HEK293T (cell line): ENCODE results near the gene GALNT18.

Source experiments
- CTCF ChIA-PET: fragments of 350-600 bp; formaldehyde crosslinking; extraction: SDS; loops from one replicate; lab custom pipeline; 2021; ENCODE audit warnings: antibody characterized with exemption, inconsistent platforms; lab: Yijun Ruan, JAX
- POLR2A ChIA-PET: fragments of 350-600 bp; formaldehyde crosslinking; extraction: SDS; loops from one replicate; lab custom pipeline; 2020; ENCODE audit warnings: antibody characterized with exemption, inconsistent platforms; lab: Yijun Ruan, JAX
- DNase-seq: peaks from one replicate; pipeline ENCODE4 v3.0.0; 2012; ENCODE audit warnings: mixed read lengths; ENCODE audit errors: extremely low spot score
- ARNT ChIP-seq: fragments of 450-650 bp; IDR thresholded peaks from 2 replicates; pipeline ENCODE4 v1.6.1; 2017; ENCODE audit warnings: mild to moderate bottlenecking
- BHLHE40 ChIP-seq: fragments of 450-650 bp; IDR thresholded peaks from 2 replicates; pipeline ENCODE4 v1.6.1; 2016; ENCODE audit warnings: mild to moderate bottlenecking, moderate library complexity, borderline replicate concordance
- CTBP1 ChIP-seq: fragments of 450-650 bp; IDR thresholded peaks from 2 replicates; pipeline ENCODE4 v1.6.1; 2016; ENCODE audit warnings: borderline replicate concordance
- ELF4 ChIP-seq: fragments of 450-650 bp; IDR thresholded peaks from 2 replicates; pipeline ENCODE4 v1.6.1; 2017; ENCODE audit warnings: antibody characterized with exemption
- FOXA1 ChIP-seq: fragments of 450-650 bp; IDR thresholded peaks from 2 replicates; pipeline ENCODE4 v1.6.1; 2016; ENCODE audit warnings: mild to moderate bottlenecking
- FOXK2 ChIP-seq: fragments of 450-650 bp; IDR thresholded peaks from 2 replicates; pipeline ENCODE4 v1.6.1; 2016; ENCODE audit warnings: mild to moderate bottlenecking
- FOXM1 ChIP-seq: fragments of 450-650 bp; IDR thresholded peaks from 2 replicates; pipeline ENCODE4 v1.6.1; 2017; ENCODE audit warnings: mild to moderate bottlenecking, borderline replicate concordance
- HDGF ChIP-seq: fragments of 450-650 bp; IDR thresholded peaks from 2 replicates; pipeline ENCODE4 v1.6.1; 2017; ENCODE audit warnings: antibody characterized with exemption, borderline replicate concordance
- L3MBTL2 ChIP-seq: fragments of 450-650 bp; conservative IDR thresholded peaks from 2 replicates; pipeline ENCODE4 v1.6.1; 2016; ENCODE audit warnings: mild to moderate bottlenecking
- LEF1 ChIP-seq: fragments of 450-650 bp; IDR thresholded peaks from 2 replicates; pipeline ENCODE4 v1.6.1; 2017; ENCODE audit warnings: mild to moderate bottlenecking, borderline replicate concordance
- NFRKB ChIP-seq: fragments of 450-650 bp; IDR thresholded peaks from 2 replicates; pipeline ENCODE4 v1.6.1; 2016; ENCODE audit warnings: mild to moderate bottlenecking, moderate library complexity
- SP1 ChIP-seq: fragments of 450-650 bp; IDR thresholded peaks from 2 replicates; pipeline ENCODE4 v1.6.1; 2017
- SUZ12 ChIP-seq: fragments of 450-650 bp; IDR thresholded peaks from 2 replicates; pipeline ENCODE4 v1.6.1; 2016; ENCODE audit warnings: mild to moderate bottlenecking
- TARDBP ChIP-seq: fragments of 450-650 bp; IDR thresholded peaks from 2 replicates; pipeline ENCODE4 v1.6.1; 2016
- ZNF384 ChIP-seq: fragments of 450-650 bp; IDR thresholded peaks from 2 replicates; pipeline ENCODE4 v1.6.1; 2016
- TF ChIP-seq, protein P1 (sequence below): fragments of 450-650 bp; IDR thresholded peaks from 2 replicates; pipeline ENCODE4 v1.6.1; 2016

The GALNT18 gene

DNA sequence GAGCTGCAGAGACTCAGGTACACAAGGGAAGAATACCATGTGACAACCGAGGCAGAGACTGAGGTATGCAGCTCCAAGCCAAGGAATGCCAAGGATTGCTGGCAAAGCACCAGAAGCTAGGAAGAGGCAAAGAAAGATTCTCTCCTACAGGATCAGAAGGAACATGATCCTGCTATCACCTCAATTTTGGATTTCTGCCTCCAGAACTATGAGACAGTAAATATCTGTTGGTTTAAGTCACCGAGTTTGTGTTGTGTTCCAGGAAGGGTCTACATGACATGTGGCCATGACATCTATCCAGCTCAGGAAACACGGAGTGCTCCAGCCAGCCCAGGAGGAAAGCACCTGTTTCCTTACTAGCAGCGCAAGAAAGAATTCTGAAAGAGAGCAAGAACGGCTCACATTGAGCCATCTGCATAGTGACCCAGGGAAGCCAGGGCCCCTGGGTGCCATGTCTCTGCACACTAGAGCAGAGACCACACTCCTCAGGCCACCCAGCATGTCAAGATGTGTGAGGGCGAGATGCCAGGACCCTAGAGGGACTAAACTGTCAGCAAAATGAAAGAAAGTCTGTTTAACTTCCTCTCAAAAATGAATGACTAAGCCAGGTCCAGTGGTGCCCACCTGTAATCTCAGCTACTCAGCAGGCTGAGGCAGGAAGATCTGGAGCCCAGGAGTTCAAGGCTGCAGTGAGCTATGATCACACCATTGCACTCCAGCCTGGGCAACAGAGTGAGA lies 35.6 kb upstream of the GALNT18 start:
- ChIA-PET CTCF (no interaction called here), POLR2A (no interaction called here)
- TF ChIP-seq SUZ12 = no peak
- TF ChIP-seq LEF1 = no peak
- TF ChIP-seq ZNF384 = no peak
- no peak for TF ChIP-seq SP1
- TF ChIP-seq, protein P1, sequence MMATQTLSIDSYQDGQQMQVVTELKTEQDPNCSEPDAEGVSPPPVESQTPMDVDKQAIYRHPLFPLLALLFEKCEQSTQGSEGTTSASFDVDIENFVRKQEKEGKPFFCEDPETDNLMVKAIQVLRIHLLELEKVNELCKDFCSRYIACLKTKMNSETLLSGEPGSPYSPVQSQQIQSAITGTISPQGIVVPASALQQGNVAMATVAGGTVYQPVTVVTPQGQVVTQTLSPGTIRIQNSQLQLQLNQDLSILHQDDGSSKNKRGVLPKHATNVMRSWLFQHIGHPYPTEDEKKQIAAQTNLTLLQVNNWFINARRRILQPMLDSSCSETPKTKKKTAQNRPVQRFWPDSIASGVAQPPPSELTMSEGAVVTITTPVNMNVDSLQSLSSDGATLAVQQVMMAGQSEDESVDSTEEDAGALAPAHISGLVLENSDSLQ = no peak
- no peak for TF ChIP-seq ELF4
- TF ChIP-seq FOXA1 = no peak
- TF ChIP-seq HDGF = no peak
- no peak for TF ChIP-seq BHLHE40
- no peak for TF ChIP-seq L3MBTL2
- no peak for TF ChIP-seq FOXK2
- DNase-seq = no peak

DNA sequence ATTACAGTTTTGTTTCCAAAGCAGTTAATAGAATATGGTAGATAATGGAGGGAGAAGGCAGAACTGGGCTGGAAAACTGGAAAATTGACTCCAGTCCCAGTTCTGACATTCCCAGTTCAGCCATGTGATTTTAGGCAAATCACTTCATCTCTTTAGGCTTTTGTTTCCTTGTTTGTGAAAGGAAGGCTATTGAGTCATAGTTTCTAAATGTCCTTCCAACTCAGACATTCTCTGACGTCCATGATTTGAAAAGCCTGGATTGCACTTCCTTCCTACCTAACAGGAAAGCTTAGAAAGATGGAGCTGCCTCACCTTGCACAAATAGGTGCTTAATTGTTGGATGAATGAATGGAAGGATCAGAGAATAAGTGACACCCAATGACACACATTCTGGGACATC lies 19.8 kb upstream of the GALNT18 start:
- CTCF ChIA-PET = no interaction called here
- TF ChIP-seq SP1 = no peak
- TF ChIP-seq FOXA1 = no peak
- no peak for TF ChIP-seq ZNF384
- TF ChIP-seq FOXM1 = no peak
- TF ChIP-seq LEF1 = no peak
- no peak for TF ChIP-seq TARDBP
- TF ChIP-seq ELF4 = no peak
- TF ChIP-seq FOXK2 = no peak
- no peak for TF ChIP-seq CTBP1
- no peak for TF ChIP-seq L3MBTL2
- no peak for TF ChIP-seq BHLHE40
- TF ChIP-seq, protein P1 = no peak
- no peak for TF ChIP-seq HDGF
- no peak for TF ChIP-seq NFRKB
- TF ChIP-seq ARNT = no peak
- no peak for TF ChIP-seq SUZ12
- POLR2A ChIA-PET = no interaction called here
- no peak for DNase-seq

DNA sequence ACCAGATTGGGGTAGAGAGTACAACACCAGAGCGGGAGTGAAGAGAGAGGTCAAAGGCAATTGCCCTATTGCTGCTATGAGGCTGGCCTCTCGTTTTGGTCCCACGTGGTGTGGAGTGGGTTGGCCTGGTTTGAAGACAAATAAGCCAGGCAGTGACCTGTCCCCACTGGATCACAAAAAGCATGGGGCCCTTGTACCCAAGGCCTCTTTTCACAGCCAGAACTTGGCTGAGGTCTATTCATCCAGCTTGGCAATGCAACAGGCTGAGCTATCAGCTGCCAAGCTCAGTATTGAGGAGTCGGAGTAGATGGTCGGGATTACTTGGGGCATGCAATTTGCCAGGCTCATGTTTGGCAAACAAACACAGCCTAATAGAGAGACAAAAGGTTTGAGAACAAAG lies 19.2 kb upstream of the GALNT18 start:
- DNase-seq = no peak
- no peak for TF ChIP-seq SP1
- TF ChIP-seq FOXM1 = no peak
- no peak for TF ChIP-seq ARNT
- no peak for TF ChIP-seq SUZ12
- no peak for TF ChIP-seq LEF1
- no peak for TF ChIP-seq CTBP1
- TF ChIP-seq HDGF = no peak
- POLR2A ChIA-PET = no interaction called here
- CTCF ChIA-PET = interaction anchor here (0.9 kb wide), 1 partner anchor 19 kb away, joined by 3 read pairs; the partner anchor contains the start of gene GALNT18

DNA sequence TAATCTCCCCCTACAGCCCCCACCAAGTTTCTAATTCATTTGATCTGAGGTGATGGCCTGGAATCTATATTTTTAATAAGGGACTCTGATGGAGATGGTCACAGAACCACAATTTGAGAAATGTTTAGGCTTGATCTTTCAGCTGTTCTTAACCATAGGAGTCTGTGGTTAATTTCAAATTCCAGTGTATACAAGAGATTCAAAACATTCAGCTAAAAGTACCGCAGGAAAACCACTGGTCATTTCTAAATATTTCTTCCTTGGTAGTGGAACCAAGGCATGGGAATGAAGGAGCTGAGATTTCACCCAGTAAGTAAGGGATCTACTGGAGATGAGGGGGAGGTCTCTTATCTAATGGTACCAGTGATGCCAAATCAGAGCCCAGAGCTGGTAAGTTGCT lies 18.3 kb upstream of the GALNT18 start:
- TF ChIP-seq ZNF384 (no peak), SUZ12 (no peak), ELF4 (no peak), NFRKB (no peak), HDGF (no peak), FOXK2 (no peak), LEF1 (no peak), SP1 (no peak), FOXM1 (no peak), TARDBP (no peak), ARNT (no peak), CTBP1 (no peak)
- no peak for DNase-seq
- ChIA-PET POLR2A (no interaction called here), CTCF (interaction anchor here (0.9 kb wide), 1 partner anchor 18 kb away, joined by 3 read pairs; the partner anchor contains the start of gene GALNT18)

DNA sequence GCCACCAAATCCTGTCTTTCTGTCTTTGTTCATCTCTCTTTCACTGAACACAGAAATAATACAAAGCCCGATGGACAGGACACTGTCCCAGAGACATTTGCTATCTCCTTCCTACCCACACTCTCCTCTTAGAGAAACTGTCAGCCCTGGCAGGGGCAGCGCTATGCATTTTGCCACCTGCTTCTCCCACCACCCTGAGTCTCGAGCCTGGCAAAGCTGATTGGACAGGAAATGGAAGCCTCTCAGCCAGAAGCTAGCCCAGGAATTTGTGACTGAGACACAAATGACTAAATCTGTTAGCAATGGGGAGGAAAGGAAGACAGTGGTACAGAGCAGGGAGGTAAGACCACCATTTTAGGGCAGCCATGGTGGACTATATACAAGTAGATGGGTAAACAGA lies 14.9 kb upstream of the GALNT18 start:
- POLR2A ChIA-PET = no interaction called here
- TF ChIP-seq ZNF384 = no peak
- no peak for TF ChIP-seq L3MBTL2
- TF ChIP-seq CTBP1 = no peak
- no peak for TF ChIP-seq SP1
- no peak for TF ChIP-seq SUZ12
- TF ChIP-seq FOXA1 = no peak
- no peak for TF ChIP-seq BHLHE40
- TF ChIP-seq FOXK2 = no peak
- no peak for TF ChIP-seq TARDBP
- TF ChIP-seq FOXM1 = no peak
- no peak for TF ChIP-seq HDGF
- no peak for TF ChIP-seq ELF4

DNA sequence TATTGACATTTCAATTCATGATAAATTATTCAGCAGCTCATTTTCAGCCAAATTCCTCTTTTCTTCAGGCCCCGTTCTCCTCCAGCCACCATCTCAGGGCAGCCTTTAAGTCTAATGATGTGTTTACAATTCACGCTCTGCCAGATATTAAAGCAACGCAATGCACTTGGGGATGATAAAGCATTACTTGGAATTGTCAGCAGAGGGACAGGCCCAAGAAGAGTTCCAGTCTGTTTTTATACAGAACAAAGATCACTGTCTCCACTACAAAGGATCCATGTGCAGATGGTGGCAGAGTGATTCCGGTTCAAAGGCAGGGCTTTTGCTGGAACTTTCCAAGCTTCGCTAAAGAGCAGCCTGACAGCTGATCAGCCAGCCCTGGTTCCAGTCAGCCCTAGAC lies 13.6 kb upstream of the GALNT18 start:
- ChIA-PET POLR2A (no interaction called here), CTCF (interaction anchor here (0.6 kb wide), 1 partner anchor 13 kb away, joined by 3 read pairs; no protein-coding TSS in a partner anchor)
- no peak for DNase-seq
- TF ChIP-seq ZNF384 = no peak
- TF ChIP-seq, protein P1 = no peak
- no peak for TF ChIP-seq FOXM1
- no peak for TF ChIP-seq BHLHE40
- no peak for TF ChIP-seq NFRKB
- TF ChIP-seq FOXA1 = no peak
- TF ChIP-seq SUZ12 = no peak
- no peak for TF ChIP-seq L3MBTL2
- TF ChIP-seq SP1 = no peak
- no peak for TF ChIP-seq TARDBP

More for the DNA sequence above, 14.9 kb upstream of the GALNT18 start:
- no peak for DNase-seq
- CTCF ChIA-PET = no interaction called here
